IMR-90 (cell line): ENCODE measurements around the gene CAPZA3. TPM values are rescaled to one million over a fixed set of nuclear protein-coding genes. Genes with fewer than 3 reads are reported as not detected.

Source experiments
- ATAC-seq: fragments of 200-7000 bp; cut with Tn5 transposase; 2 replicates; pipeline ENCODE4 v1.9.1; 2020; ENCODE audit warnings: low read depth, mild to moderate bottlenecking, moderate library complexity
- BruUV-seq: library from RNA; stranded (reverse); fragments of 400-500 nt; replicated peaks from 2 replicates; lab custom pipeline; 2021; lab: Mats Ljungman, UMichigan
- CTCF ChIA-PET: fragments of 300-600 bp; formaldehyde crosslinking; extraction: SDS; loops from one replicate; lab custom pipeline; 2021; ENCODE audit warnings: antibody characterized with exemption; lab: Yijun Ruan, JAX
- POLR2A ChIA-PET: fragments of 300-600 bp; sonication (Branson Sonifier 250); formaldehyde crosslinking; loops from one replicate; lab custom pipeline; 2022; ENCODE audit warnings: antibody characterized with exemption; ENCODE audit not compliant: unreplicated experiment; lab: Charles Lee
- DNase-seq: peaks from one replicate; pipeline ENCODE4 v3.0.0; 2013
- H2AFZ ChIP-seq: replicated peaks from 2 replicates; pipeline ENCODE3; 2013; ENCODE audit warnings: low read length, mild to moderate bottlenecking; ENCODE audit not compliant: poor library complexity
- H2AK5ac ChIP-seq: 2 replicates; pipeline ENCODE4 v1.6.1; 2013; ENCODE audit warnings: low read depth, low read length, inconsistent platforms
- H2AK9ac ChIP-seq: replicated peaks from 2 replicates; pipeline ENCODE3; 2013; ENCODE audit warnings: mild to moderate bottlenecking, low read depth, low read length, moderate library complexity; ENCODE audit not compliant: poor library complexity
- H2BK120ac ChIP-seq: 2 replicates; pipeline ENCODE4 v1.6.1; 2013; ENCODE audit warnings: low read depth, low read length, inconsistent platforms
- H2BK15ac ChIP-seq: 3 replicates; pipeline ENCODE4 v1.6.1; 2013; ENCODE audit warnings: low read depth, low read length, inconsistent platforms
- H2BK20ac ChIP-seq: 2 replicates; pipeline ENCODE4 v1.6.1; 2013; ENCODE audit warnings: low read depth, mild to moderate bottlenecking, inconsistent platforms, low read length, moderate library complexity
- H2BK5ac ChIP-seq: 2 replicates; pipeline ENCODE4 v1.6.1; 2013; ENCODE audit warnings: mild to moderate bottlenecking, low read depth, low read length, inconsistent platforms; ENCODE audit not compliant: poor library complexity, severe bottlenecking
- H3K14ac ChIP-seq: replicated peaks from 2 replicates; pipeline ENCODE4 v1.6.1; 2013; ENCODE audit warnings: low read depth, low read length, inconsistent platforms
- H3K18ac ChIP-seq: 2 replicates; pipeline ENCODE4 v1.6.1; 2013; ENCODE audit warnings: low read depth, low read length, control low read depth
- H3K23ac ChIP-seq: 2 replicates; pipeline ENCODE4 v1.6.1; 2013; ENCODE audit warnings: low read depth, low read length, inconsistent platforms
- H3K27ac ChIP-seq: 2 replicates; pipeline ENCODE4 v1.5.1; 2013; ENCODE audit warnings: mild to moderate bottlenecking, control low read depth, low read length; ENCODE audit not compliant: insufficient read depth
- H3K27me3 ChIP-seq: 2 replicates; pipeline ENCODE4 v1.6.1; 2013; ENCODE audit warnings: low read length; ENCODE audit not compliant: control insufficient read depth, insufficient read depth
- H3K36me3 ChIP-seq: 2 replicates; pipeline ENCODE4 v1.6.1; 2013; ENCODE audit warnings: low read length, mixed read lengths; ENCODE audit not compliant: control insufficient read depth, insufficient read depth
- H3K4ac ChIP-seq: 2 replicates; pipeline ENCODE4 v1.6.1; 2013; ENCODE audit warnings: low read depth, low read length, inconsistent platforms
- H3K4me1 ChIP-seq: 2 replicates; pipeline ENCODE4 v1.6.1; 2013; ENCODE audit warnings: low read length, mixed read lengths; ENCODE audit not compliant: control insufficient read depth, insufficient read depth
- H3K4me2 ChIP-seq: 2 replicates; pipeline ENCODE4 v1.6.1; 2013; ENCODE audit warnings: low read depth, mild to moderate bottlenecking, control low read depth, low read length, moderate library complexity
- H3K4me3 ChIP-seq: 2 replicates; pipeline ENCODE4 v1.5.1; 2013; ENCODE audit warnings: low read depth, mild to moderate bottlenecking, control low read depth, low read length, moderate library complexity; ENCODE audit not compliant: insufficient read depth
- H3K56ac ChIP-seq: 2 replicates; pipeline ENCODE4 v1.6.1; 2013; ENCODE audit warnings: low read length, inconsistent platforms; ENCODE audit not compliant: insufficient read depth; ENCODE audit errors: extremely low read depth
- H3K79me1 ChIP-seq, 2 experiments: 2 replicates each; pipeline ENCODE4 v1.6.1; 2013; ENCODE audit warnings: low read length in 2 of 2, inconsistent platforms in 1 of 2, low read depth in 1 of 2
- H3K9ac ChIP-seq: 2 replicates; pipeline ENCODE4 v1.6.1; 2013; ENCODE audit warnings: low read depth, low read length, control low read depth
- H3K9me1 ChIP-seq: 2 replicates; pipeline ENCODE4 v1.6.1; 2013; ENCODE audit warnings: low read length, inconsistent platforms; ENCODE audit not compliant: insufficient read depth
- H3K9me3 ChIP-seq: 2 replicates; pipeline ENCODE4 v1.6.1; 2013; ENCODE audit warnings: low read length; ENCODE audit not compliant: control insufficient read depth, insufficient read depth
- H4K20me1 ChIP-seq: 2 replicates; pipeline ENCODE4 v1.6.1; 2013; ENCODE audit warnings: low read length, inconsistent platforms; ENCODE audit not compliant: insufficient read depth
- H4K5ac ChIP-seq: 2 replicates; pipeline ENCODE4 v1.6.1; 2013; ENCODE audit warnings: mild to moderate bottlenecking, low read depth, low read length, control low read depth
- H4K8ac ChIP-seq, 2 experiments: 2 replicates each; pipeline ENCODE4 v1.6.1; 2013; ENCODE audit warnings: low read depth in 2 of 2, low read length in 2 of 2, control low read depth in 1 of 2, inconsistent platforms in 1 of 2
- H4K91ac ChIP-seq: 2 replicates; pipeline ENCODE4 v1.6.1; 2013; ENCODE audit warnings: low read depth, low read length, inconsistent platforms; ENCODE audit not compliant: insufficient read depth
- BHLHE40 ChIP-seq: fragments of 150-350 bp; IDR thresholded peaks from 2 replicates; pipeline ENCODE4 v1.6.1; 2016; ENCODE audit warnings: mild to moderate bottlenecking, low read depth, low read length
- CEBPB ChIP-seq: IDR thresholded peaks from 2 replicates; pipeline ENCODE4 v1.6.1; 2012; ENCODE audit warnings: low read depth, low read length, improper control_type of control experiment
- CHD1 ChIP-seq: IDR thresholded peaks from 2 replicates; pipeline ENCODE4 v1.6.1; 2012; ENCODE audit warnings: low read depth, low read length, improper control_type of control experiment
- CTCF ChIP-seq: conservative IDR thresholded peaks from 2 replicates; pipeline ENCODE4 v1.5.1; 2012; ENCODE audit warnings: mild to moderate bottlenecking, low read depth, low read length, improper control_type of control experiment
- ELK1 ChIP-seq: fragments of 150-350 bp; IDR thresholded peaks from 2 replicates; pipeline ENCODE4 v1.6.1; 2016; ENCODE audit warnings: low read depth, mild to moderate bottlenecking, low read length, moderate library complexity, borderline replicate concordance
- FOS ChIP-seq: fragments of 150-350 bp; IDR thresholded peaks from 2 replicates; pipeline ENCODE4 v1.6.1; 2016; ENCODE audit warnings: low read depth, low read length
- MAFK ChIP-seq: IDR thresholded peaks from 2 replicates; pipeline ENCODE4 v1.6.1; 2012; ENCODE audit warnings: low read depth, low read length, improper control_type of control experiment
- MAZ ChIP-seq: IDR thresholded peaks from 2 replicates; pipeline ENCODE4 v1.6.1; 2012; ENCODE audit warnings: low read depth, mild to moderate bottlenecking, low read length, improper control_type of control experiment, moderate library complexity, borderline replicate concordance
- MXI1 ChIP-seq: IDR thresholded peaks from 2 replicates; pipeline ENCODE4 v1.6.1; 2012; ENCODE audit warnings: low read depth, mild to moderate bottlenecking, low read length, moderate library complexity, borderline replicate concordance
- NFE2L2 ChIP-seq: fragments of 150-350 bp; IDR thresholded peaks from 2 replicates; pipeline ENCODE4 v1.6.1; 2016; ENCODE audit warnings: low read depth, mild to moderate bottlenecking, low read length
- POLR2A ChIP-seq: IDR thresholded peaks from 2 replicates; pipeline ENCODE4 v1.6.1; 2012; ENCODE audit warnings: mild to moderate bottlenecking, low read depth, low read length
- RAD21 ChIP-seq: IDR thresholded peaks from 2 replicates; pipeline ENCODE4 v1.6.1; 2012; ENCODE audit warnings: low read length, improper control_type of control experiment
- RCOR1 ChIP-seq: IDR thresholded peaks from 2 replicates; pipeline ENCODE4 v1.6.1; 2012; ENCODE audit warnings: mild to moderate bottlenecking, low read length, improper control_type of control experiment; ENCODE audit not compliant: insufficient replicate concordance
- RFX5 ChIP-seq: IDR thresholded peaks from 2 replicates; pipeline ENCODE4 v1.8.0; 2012; ENCODE audit warnings: low read depth, mild to moderate bottlenecking, low read length, moderate library complexity
- SMC3 ChIP-seq: fragments of 150-350 bp; IDR thresholded peaks from 2 replicates; pipeline ENCODE4 v1.6.1; 2016; ENCODE audit warnings: low read depth, mild to moderate bottlenecking, antibody characterized with exemption, low read length, moderate library complexity
- WGBS, 2 experiments: methylation state at CpG; one replicate each; pipeline versions ENCODE4 v1.1.5 to v1.1.7; 2013; ENCODE audit warnings: missing lambda C conversion rate in 2 of 2; ENCODE audit not compliant: insufficient read length in 1 of 2; ENCODE audit errors: extremely low coverage in 2 of 2; 5-methylcytosine and 5-hydroxymethylcytosine counted together
- dilution Hi-C: fragments of 300-500 bp; cut with HindIII; formaldehyde crosslinking; loops from one replicate; pipeline ENCODE4 v1.14.3; 2018; ENCODE audit warnings: low sequenced_read_pairs; ENCODE audit not compliant: unreplicated experiment
- in situ Hi-C: fragments of 300-500 bp; cut with MboI; formaldehyde crosslinking; loops from 3 replicates; pipeline ENCODE4 v1.14.3; 2019; ENCODE audit warnings: low sequenced_read_pairs, inconsistent platforms, mixed read lengths
- intact Hi-C: fragments of 100-400 bp; cut with micrococcal nuclease; formaldehyde crosslinking; loops from 2 replicates; pipeline ENCODE4 v1.10.0; 2022
- polyA plus RNA-seq, 3 experiments: library from polyadenylated mRNA; depleted of rRNA; stranded (reverse); fragments of >200 nt; gene quantifications; 2 replicates each; pipeline ENCODE4 v1.2.3, GENCODE V29; 2012; ENCODE audit warnings: low replicate concordance in 1 of 3
- total RNA-seq: library from RNA; depleted of rRNA; stranded (reverse); fragments of >200 nt; gene quantifications from 2 replicates; pipeline ENCODE4 v1.2.3, GENCODE V29; 2012
- TF ChIP-seq, protein P1 (sequence below): fragments of 150-350 bp; IDR thresholded peaks from 2 replicates; pipeline ENCODE4 v1.6.1; 2017; ENCODE audit warnings: mild to moderate bottlenecking, antibody characterized with exemption, low read length, low read depth

CAPZA3 gene
- total and polyA plus RNA-seq, 2 of the 4 experiments (the other 2 are of a cell fraction), result not detected

DNA sequence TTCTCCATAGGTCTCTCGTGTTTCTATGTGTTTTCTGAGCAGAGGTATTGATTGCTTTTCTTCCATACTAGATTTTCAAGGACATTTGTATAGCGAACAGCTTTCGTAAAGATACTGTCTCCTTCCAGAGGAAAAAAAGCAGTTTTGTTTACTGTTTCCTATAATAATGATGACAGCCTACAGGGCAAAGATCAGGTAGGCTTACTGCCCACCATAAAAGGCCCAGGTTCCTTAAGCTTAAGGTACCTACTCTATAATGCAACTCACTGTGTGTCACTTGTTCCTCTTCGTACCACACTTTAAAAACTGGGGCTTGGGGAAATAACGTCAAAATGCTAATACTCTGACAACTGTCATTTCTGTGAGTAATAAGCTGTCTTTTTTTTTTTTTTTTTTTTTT is 6.8 kb upstream of the CAPZA3 start:
- Histone ChIP-seq H3K18ac (no peak overlapping the region), H2BK120ac (no peak overlapping the region), H4K8ac (no peak overlapping the region), H3K79me1 (no peaks in the 10 kb centered on the region), H3K9ac (no peak overlapping the region), H2BK5ac (no peak overlapping the region), H2BK15ac (no peak overlapping the region), H2AK5ac (no peak overlapping the region), H3K36me3 (no peaks in the 10 kb centered on the region), H3K23ac (no peak overlapping the region), H3K27ac (no peak overlapping the region), H4K20me1 (no peaks in the 10 kb centered on the region), H3K27me3 (no peaks in the 10 kb centered on the region), H3K14ac (no peak overlapping the region), H4K91ac (no peak overlapping the region), H3K9me3 (peaks cover 6% of the 10 kb centered on the region), H3K4me3 (no peak overlapping the region), H2BK20ac (no peak overlapping the region), H3K4ac (no peak overlapping the region), H3K4me1 (no peaks in the 10 kb centered on the region), H3K56ac (no peak overlapping the region), H4K5ac (no peak overlapping the region), H2AK9ac (no peak overlapping the region), H2AFZ (no peak overlapping the region), H3K4me2 (no peak overlapping the region), H3K9me1 (no peaks in the 10 kb centered on the region)
- dilution Hi-C loops, result no loop called here
- ChIA-PET POLR2A (no interaction called here), CTCF (interaction anchor here (0.6 kb wide), 2 partner anchors 10 to 20 kb away, joined by 3 read pairs; no protein-coding TSS in a partner anchor)
- DNase-seq (no peak), ATAC-seq (no peak)
- no CpG with 5 or more reads among the region's 5 CpGs for WGBS, 2 experiments
- intact Hi-C loops, result no loop called here
- no peak for TF ChIP-seq MAZ
- TF ChIP-seq POLR2A, result no peak
- TF ChIP-seq CHD1, result no peak
- no peak for TF ChIP-seq ELK1
- no peak for TF ChIP-seq RAD21
- no peak for TF ChIP-seq SMC3
- TF ChIP-seq NFE2L2, result no peak
- TF ChIP-seq CEBPB, result no peak
- no peak for TF ChIP-seq RFX5
- TF ChIP-seq FOS, result no peak
- TF ChIP-seq CTCF, result no peak
- no peak for TF ChIP-seq MAFK
- TF ChIP-seq, protein P1, sequence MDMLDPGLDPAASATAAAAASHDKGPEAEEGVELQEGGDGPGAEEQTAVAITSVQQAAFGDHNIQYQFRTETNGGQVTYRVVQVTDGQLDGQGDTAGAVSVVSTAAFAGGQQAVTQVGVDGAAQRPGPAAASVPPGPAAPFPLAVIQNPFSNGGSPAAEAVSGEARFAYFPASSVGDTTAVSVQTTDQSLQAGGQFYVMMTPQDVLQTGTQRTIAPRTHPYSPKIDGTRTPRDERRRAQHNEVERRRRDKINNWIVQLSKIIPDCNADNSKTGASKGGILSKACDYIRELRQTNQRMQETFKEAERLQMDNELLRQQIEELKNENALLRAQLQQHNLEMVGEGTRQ, result no peak
- no peak for TF ChIP-seq BHLHE40
- no peak for TF ChIP-seq RCOR1
- no peak for TF ChIP-seq MXI1
- BruUV-seq, result no TSS peak
- in situ Hi-C loops, result no loop called here
